Neural cell (in vitro differentiated cells): Measurements from ENCODE around the gene COL25A1. TPM values are rescaled to one million over a fixed set of nuclear protein-coding genes. Genes with fewer than 3 reads are reported as not detected.

ENCODE experiments used
- H2AFZ ChIP-seq: fragments of 200-600, 300-800 bp; sonication (generic), shearing (Covaris generic); 2 replicates; pipeline ENCODE4 v1.6.0; 2014; ENCODE audit warnings: low read depth, mild to moderate bottlenecking, antibody characterized with exemption, low read length, moderate library complexity
- H3F3A ChIP-seq: fragments of 200-600 bp; shearing (Covaris generic); 2 replicates; pipeline ENCODE4 v1.6.1; 2016; ENCODE audit warnings: mild to moderate bottlenecking, moderate library complexity, mixed read lengths, antibody characterized with exemption, low read length; ENCODE audit not compliant: insufficient read depth, poor library complexity, severe bottlenecking
- H3K27ac ChIP-seq: fragments of 200-600, 300-800 bp; sonication (generic), shearing (Covaris generic); 2 replicates; pipeline ENCODE4 v1.5.1; 2014; ENCODE audit warnings: mild to moderate bottlenecking, low read length, moderate library complexity
- H3K27me3 ChIP-seq: fragments of 300-800, 200-600 bp; sonication (generic), shearing (Covaris generic); 2 replicates; pipeline ENCODE4 v1.6.0; 2014; ENCODE audit warnings: mild to moderate bottlenecking, low read depth, low read length, moderate library complexity; ENCODE audit not compliant: insufficient read depth
- H3K36me3 ChIP-seq: fragments of 300-800, 200-600 bp; sonication (generic), shearing (Covaris generic); 2 replicates; pipeline ENCODE4 v1.5.1; 2014; ENCODE audit warnings: mild to moderate bottlenecking, antibody characterized with exemption, low read length, moderate library complexity; ENCODE audit not compliant: insufficient read depth
- H3K4me2 ChIP-seq: fragments of 300-800, 200-600 bp; sonication (generic), shearing (Covaris generic); 2 replicates; pipeline ENCODE4 v1.6.0; 2014; ENCODE audit warnings: mild to moderate bottlenecking, low read length
- H3K4me3 ChIP-seq: fragments of 300-800, 200-600 bp; sonication (generic), shearing (Covaris generic); 2 replicates; pipeline ENCODE4 v1.5.1; 2014; ENCODE audit warnings: mild to moderate bottlenecking, low read length, moderate library complexity
- H3K79me2 ChIP-seq: fragments of 200-600 bp; shearing (Covaris generic); replicated peaks from 2 replicates; pipeline ENCODE4 v1.6.0; 2014; ENCODE audit warnings: mild to moderate bottlenecking, low read length, moderate library complexity; ENCODE audit not compliant: insufficient read depth
- H3K9ac ChIP-seq: fragments of 300-800, 200-600 bp; sonication (generic), shearing (Covaris generic); 2 replicates; pipeline ENCODE4 v1.6.1; 2016; ENCODE audit warnings: mild to moderate bottlenecking, low read length, mixed read lengths
- H3K9me2 ChIP-seq: fragments of 200-600 bp; shearing (Covaris generic); 2 replicates; pipeline ENCODE4 v1.6.1; 2016; ENCODE audit warnings: mild to moderate bottlenecking, low read length, mixed read lengths; ENCODE audit not compliant: insufficient read depth
- H3K9me3 ChIP-seq: fragments of 200-600, 300-800 bp; sonication (generic), shearing (Covaris generic); 2 replicates; pipeline ENCODE4 v1.6.1; 2016; ENCODE audit warnings: mild to moderate bottlenecking, mixed run types, low read length, moderate library complexity, mixed read lengths
- H4K20me1 ChIP-seq: fragments of 200-600 bp; shearing (Covaris generic); 2 replicates; pipeline ENCODE4 v1.6.1; 2016; ENCODE audit warnings: mild to moderate bottlenecking, mixed run types; ENCODE audit not compliant: insufficient read depth
- EP300 ChIP-seq: fragments of 450-650 bp; conservative IDR thresholded peaks from 2 replicates; pipeline ENCODE4 v1.6.1; 2014; ENCODE audit warnings: antibody characterized with exemption, mild to moderate bottlenecking, moderate library complexity; ENCODE audit not compliant: poor library complexity, severe bottlenecking
- EZH2 ChIP-seq: fragments of 200-600, 300-800 bp; shearing (Covaris generic), sonication (generic); IDR thresholded peaks from 2 replicates; pipeline ENCODE4 v1.6.1; 2014; ENCODE audit warnings: antibody characterized with exemption, low read length, borderline replicate concordance, mild to moderate bottlenecking; ENCODE audit not compliant: insufficient read depth, poor library complexity, severe bottlenecking
- MXI1 ChIP-seq: fragments of 450-650 bp; conservative IDR thresholded peaks from 2 replicates; pipeline ENCODE4 v1.6.1; 2014; ENCODE audit warnings: antibody characterized with exemption, mild to moderate bottlenecking; ENCODE audit not compliant: poor library complexity, severe bottlenecking
- POLR2AphosphoS5 ChIP-seq: IDR thresholded peaks from 2 replicates; pipeline ENCODE4 v1.6.1; 2012
- RAD21 ChIP-seq: fragments of 450-650 bp; conservative IDR thresholded peaks from 2 replicates; pipeline ENCODE4 v1.6.1; 2014; ENCODE audit warnings: antibody characterized with exemption, mild to moderate bottlenecking, moderate library complexity
- SMC3 ChIP-seq: fragments of 450-650 bp; conservative IDR thresholded peaks from 2 replicates; pipeline ENCODE4 v1.6.1; 2014; ENCODE audit warnings: antibody characterized with exemption, mild to moderate bottlenecking, moderate library complexity; ENCODE audit not compliant: poor library complexity
- TAF1 ChIP-seq: IDR thresholded peaks from 2 replicates; pipeline ENCODE4 v1.6.1; 2012; ENCODE audit warnings: low read depth
- polyA plus RNA-seq: library from polyadenylated mRNA; depleted of rRNA; stranded (reverse); fragments of >200 nt; gene quantifications from 2 replicates; pipeline ENCODE4 v1.2.3, GENCODE V29; 2014
- TF ChIP-seq, protein P1 (sequence below): fragments of 450-650 bp; IDR thresholded peaks from 2 replicates; pipeline ENCODE4 v1.5.1; 2014; ENCODE audit warnings: antibody characterized with exemption, mild to moderate bottlenecking, moderate library complexity; ENCODE audit not compliant: poor library complexity, severe bottlenecking
- TF ChIP-seq, protein P2 (sequence below): IDR thresholded peaks from 2 replicates; pipeline ENCODE4 v1.6.1; 2012; ENCODE audit warnings: borderline replicate concordance

The COL25A1 gene
- polyA plus RNA-seq, 1 donor from 2014 or later, result 32.3 TPM

DNA sequence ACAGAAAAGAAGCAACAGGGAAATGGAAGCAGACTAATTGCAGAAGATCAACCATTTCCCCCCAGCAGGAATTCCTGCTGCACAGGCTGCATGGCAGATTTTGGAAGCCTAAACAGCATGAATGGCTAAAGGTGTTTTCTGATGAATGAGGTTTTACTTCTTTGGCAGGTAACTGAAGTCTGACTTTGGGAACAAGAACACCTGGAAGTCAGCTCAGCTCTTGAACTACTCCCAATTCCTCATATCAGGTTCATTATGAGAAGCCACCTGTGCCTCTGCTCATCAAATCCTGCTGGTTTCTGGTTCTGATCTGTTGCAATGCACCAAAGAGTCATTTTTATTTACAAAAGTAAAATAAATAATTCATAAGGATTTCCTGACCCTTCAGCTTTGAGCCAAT, 139.0 kb downstream of the COL25A1 start:
- Histone ChIP-seq H3K4me2 (no peak overlapping the region), H3K27me3 (no peaks in the 10 kb centered on the region), H3K9me3 (no peaks in the 10 kb centered on the region), H3K9me2 (no peaks in the 10 kb centered on the region), H3K27ac (no peak overlapping the region), H2AFZ (no peak overlapping the region), H3K36me3 (no peaks in the 10 kb centered on the region), H3K79me2 (no peaks in the 10 kb centered on the region), H3K9ac (no peak overlapping the region), H3F3A (no peaks in the 10 kb centered on the region), H4K20me1 (no peaks in the 10 kb centered on the region), H3K4me3 (no peak overlapping the region)
- TF ChIP-seq EP300 (no peak), MXI1 (no peak), SMC3 (no peak), POLR2AphosphoS5 (no peak), EZH2 (no peak), TAF1 (no peak), RAD21 (no peak)
- TF ChIP-seq, protein P1, sequence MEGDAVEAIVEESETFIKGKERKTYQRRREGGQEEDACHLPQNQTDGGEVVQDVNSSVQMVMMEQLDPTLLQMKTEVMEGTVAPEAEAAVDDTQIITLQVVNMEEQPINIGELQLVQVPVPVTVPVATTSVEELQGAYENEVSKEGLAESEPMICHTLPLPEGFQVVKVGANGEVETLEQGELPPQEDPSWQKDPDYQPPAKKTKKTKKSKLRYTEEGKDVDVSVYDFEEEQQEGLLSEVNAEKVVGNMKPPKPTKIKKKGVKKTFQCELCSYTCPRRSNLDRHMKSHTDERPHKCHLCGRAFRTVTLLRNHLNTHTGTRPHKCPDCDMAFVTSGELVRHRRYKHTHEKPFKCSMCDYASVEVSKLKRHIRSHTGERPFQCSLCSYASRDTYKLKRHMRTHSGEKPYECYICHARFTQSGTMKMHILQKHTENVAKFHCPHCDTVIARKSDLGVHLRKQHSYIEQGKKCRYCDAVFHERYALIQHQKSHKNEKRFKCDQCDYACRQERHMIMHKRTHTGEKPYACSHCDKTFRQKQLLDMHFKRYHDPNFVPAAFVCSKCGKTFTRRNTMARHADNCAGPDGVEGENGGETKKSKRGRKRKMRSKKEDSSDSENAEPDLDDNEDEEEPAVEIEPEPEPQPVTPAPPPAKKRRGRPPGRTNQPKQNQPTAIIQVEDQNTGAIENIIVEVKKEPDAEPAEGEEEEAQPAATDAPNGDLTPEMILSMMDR, result no peak
- TF ChIP-seq, protein P2, sequence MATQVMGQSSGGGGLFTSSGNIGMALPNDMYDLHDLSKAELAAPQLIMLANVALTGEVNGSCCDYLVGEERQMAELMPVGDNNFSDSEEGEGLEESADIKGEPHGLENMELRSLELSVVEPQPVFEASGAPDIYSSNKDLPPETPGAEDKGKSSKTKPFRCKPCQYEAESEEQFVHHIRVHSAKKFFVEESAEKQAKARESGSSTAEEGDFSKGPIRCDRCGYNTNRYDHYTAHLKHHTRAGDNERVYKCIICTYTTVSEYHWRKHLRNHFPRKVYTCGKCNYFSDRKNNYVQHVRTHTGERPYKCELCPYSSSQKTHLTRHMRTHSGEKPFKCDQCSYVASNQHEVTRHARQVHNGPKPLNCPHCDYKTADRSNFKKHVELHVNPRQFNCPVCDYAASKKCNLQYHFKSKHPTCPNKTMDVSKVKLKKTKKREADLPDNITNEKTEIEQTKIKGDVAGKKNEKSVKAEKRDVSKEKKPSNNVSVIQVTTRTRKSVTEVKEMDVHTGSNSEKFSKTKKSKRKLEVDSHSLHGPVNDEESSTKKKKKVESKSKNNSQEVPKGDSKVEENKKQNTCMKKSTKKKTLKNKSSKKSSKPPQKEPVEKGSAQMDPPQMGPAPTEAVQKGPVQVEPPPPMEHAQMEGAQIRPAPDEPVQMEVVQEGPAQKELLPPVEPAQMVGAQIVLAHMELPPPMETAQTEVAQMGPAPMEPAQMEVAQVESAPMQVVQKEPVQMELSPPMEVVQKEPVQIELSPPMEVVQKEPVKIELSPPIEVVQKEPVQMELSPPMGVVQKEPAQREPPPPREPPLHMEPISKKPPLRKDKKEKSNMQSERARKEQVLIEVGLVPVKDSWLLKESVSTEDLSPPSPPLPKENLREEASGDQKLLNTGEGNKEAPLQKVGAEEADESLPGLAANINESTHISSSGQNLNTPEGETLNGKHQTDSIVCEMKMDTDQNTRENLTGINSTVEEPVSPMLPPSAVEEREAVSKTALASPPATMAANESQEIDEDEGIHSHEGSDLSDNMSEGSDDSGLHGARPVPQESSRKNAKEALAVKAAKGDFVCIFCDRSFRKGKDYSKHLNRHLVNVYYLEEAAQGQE, result no peak

DNA sequence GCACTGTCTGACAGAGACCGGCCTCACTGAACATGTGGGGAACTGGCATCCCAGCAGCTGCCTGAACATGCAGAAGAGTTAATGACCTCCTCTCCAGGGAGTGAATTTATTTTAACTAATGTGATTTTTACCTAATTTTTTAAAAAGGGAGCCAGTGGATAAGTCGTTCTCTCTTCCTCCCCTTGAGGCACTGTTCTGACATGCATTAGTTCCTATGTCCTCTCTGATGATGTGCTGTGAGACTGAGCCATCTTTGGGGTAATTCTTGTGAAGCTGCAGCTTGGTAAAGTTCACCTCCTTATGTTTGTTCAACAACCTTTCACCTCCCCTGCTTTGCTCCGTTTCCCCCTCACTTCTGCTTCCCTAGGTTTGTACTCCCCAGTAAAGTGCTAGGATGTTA, 139.7 kb downstream of the COL25A1 start:
- no peak overlapping the region for H2AFZ ChIP-seq
- H3K79me2 ChIP-seq, result no peaks in the 10 kb centered on the region
- no peak overlapping the region for H3K4me2 ChIP-seq
- no peaks in the 10 kb centered on the region for H4K20me1 ChIP-seq
- no peaks in the 10 kb centered on the region for H3K9me2 ChIP-seq
- no peak overlapping the region for H3K4me3 ChIP-seq
- TF ChIP-seq TAF1, result no peak
- no peaks in the 10 kb centered on the region for H3K27me3 ChIP-seq
- H3K9ac ChIP-seq, result no peak overlapping the region
- no peaks in the 10 kb centered on the region for H3F3A ChIP-seq
- no peak overlapping the region for H3K27ac ChIP-seq
- no peaks in the 10 kb centered on the region for H3K36me3 ChIP-seq
- H3K9me3 ChIP-seq, result no peaks in the 10 kb centered on the region

DNA sequence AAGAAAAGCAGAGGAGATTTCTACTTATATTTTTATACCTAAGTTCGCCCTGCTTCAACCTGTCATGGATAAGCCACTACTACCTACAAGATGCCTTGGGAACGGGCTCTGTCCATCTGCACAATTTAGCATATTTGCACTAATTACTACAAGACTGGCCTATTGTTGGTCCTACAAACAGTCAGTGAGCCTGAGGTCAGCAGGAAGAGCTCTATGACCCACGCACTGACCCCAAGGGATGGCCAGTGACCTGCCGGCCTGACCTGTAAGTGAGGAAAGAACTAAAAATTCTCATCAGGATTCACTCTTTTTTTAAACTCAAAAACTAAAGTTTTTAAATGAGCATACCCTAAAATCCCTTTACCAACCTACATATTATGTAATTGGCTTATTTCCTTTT, 142.0 kb downstream of the COL25A1 start:
- Histone ChIP-seq H4K20me1 (no peaks in the 10 kb centered on the region), H2AFZ (no peak overlapping the region), H3K36me3 (no peaks in the 10 kb centered on the region), H3K4me3 (no peak overlapping the region), H3K79me2 (no peaks in the 10 kb centered on the region), H3K9ac (no peak overlapping the region), H3K9me3 (no peaks in the 10 kb centered on the region), H3K4me2 (no peak overlapping the region), H3K9me2 (no peaks in the 10 kb centered on the region), H3K27me3 (no peaks in the 10 kb centered on the region), H3F3A (no peaks in the 10 kb centered on the region), H3K27ac (no peak overlapping the region)
- no peak for TF ChIP-seq EZH2
- no peak for TF ChIP-seq POLR2AphosphoS5
- TF ChIP-seq, protein P2, result no peak
- no peak for TF ChIP-seq RAD21
- TF ChIP-seq MXI1, result no peak
- no peak for TF ChIP-seq EP300
- TF ChIP-seq TAF1, result no peak
- no peak for TF ChIP-seq SMC3
- TF ChIP-seq, protein P1, result no peak
